ENCODE results near the gene ANKRD10.

The ANKRD10 gene

DNA sequence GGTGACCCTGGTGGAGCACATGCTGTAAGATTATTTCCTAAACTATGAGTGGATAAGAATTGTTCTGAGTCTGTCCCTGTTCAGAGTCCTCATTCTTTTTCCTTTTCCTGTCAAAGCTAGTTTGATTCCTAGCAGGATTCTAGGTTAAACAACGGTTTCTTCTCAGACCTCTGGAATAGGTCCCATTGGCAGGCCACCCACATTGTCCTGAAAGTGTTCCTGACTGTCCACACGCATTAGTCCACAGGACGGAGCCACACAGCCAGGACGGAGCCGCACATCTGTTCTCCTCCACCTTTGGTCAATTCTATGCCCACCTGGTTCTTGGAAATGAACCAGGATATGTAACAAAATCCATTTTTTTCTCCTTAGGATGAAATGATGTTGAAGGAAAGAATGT is 46.1 kb downstream of the ANKRD10 start:
- Histone ChIP-seq H3K79me2 (ENCODE audit: control insufficient read depth, low read length) (no peaks in the 10 kb centered on the region), H3K9me3 (ENCODE audit: control insufficient read depth, insufficient read depth, low read length) (no peaks in the 10 kb centered on the region), H3K4me1 (ENCODE audit: control insufficient read depth, low read length) (no peaks in the 10 kb centered on the region), H3K4me2 (ENCODE audit: low read length) (no peak overlapping the region), H3K27me3 (ENCODE audit: control insufficient read depth, low read length) (peaks cover 3% of the 10 kb centered on the region; the same call in 1 of the 2 replicates), H3K4me3 (ENCODE audit: low read length) (no peak overlapping the region), H3K27ac (ENCODE audit: low read depth, low read length) (no peak overlapping the region), H3K9me2 (replicated peaks; ENCODE audit: control insufficient read depth, low read length) (no peaks in the 10 kb centered on the region), H3K36me3 (ENCODE audit: control insufficient read depth, low read length) (no peaks in the 10 kb centered on the region), H3F3A (ENCODE audit: control insufficient read depth, insufficient read depth) (no peaks in the 10 kb centered on the region), H4K20me1 (ENCODE audit: control insufficient read depth, insufficient read depth, low read depth, low read length) (no peaks in the 10 kb centered on the region)
- no peak for TF ChIP-seq EZH2phosphoT487 (IDR thresholded peaks at IDR 0.05; ENCODE audit: borderline replicate concordance, low read length)
- TF ChIP-seq, protein P1, sequence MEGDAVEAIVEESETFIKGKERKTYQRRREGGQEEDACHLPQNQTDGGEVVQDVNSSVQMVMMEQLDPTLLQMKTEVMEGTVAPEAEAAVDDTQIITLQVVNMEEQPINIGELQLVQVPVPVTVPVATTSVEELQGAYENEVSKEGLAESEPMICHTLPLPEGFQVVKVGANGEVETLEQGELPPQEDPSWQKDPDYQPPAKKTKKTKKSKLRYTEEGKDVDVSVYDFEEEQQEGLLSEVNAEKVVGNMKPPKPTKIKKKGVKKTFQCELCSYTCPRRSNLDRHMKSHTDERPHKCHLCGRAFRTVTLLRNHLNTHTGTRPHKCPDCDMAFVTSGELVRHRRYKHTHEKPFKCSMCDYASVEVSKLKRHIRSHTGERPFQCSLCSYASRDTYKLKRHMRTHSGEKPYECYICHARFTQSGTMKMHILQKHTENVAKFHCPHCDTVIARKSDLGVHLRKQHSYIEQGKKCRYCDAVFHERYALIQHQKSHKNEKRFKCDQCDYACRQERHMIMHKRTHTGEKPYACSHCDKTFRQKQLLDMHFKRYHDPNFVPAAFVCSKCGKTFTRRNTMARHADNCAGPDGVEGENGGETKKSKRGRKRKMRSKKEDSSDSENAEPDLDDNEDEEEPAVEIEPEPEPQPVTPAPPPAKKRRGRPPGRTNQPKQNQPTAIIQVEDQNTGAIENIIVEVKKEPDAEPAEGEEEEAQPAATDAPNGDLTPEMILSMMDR (IDR thresholded peaks at IDR 0.05; ENCODE audit: low read depth, low read length, poor library complexity, severe bottlenecking) = no peak

DNA sequence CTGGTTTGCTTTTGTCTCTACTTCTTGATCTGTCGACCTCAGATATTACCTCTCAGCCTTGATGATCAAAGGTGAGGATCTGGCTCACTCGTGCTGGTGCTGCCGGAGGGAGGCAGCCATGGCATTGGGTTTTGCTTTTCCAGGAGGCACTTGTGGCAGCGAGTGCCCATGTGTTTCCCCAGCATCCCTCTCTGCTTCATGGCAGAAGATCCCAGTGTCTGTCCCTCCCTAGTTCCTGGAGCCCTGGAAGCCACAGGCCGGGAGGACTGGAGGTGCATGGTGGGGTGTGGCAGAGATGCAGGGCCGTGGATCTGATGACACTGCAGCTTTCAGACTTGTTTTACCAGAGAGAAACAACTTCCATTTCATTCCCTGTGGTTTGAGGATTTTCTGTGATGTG is 47.5 kb downstream of the ANKRD10 start:
- H3K4me1 ChIP-seq (ENCODE audit: control insufficient read depth, low read length) = no peaks in the 10 kb centered on the region
- peaks cover 3% of the 10 kb centered on the region; the same call in 1 of the 2 replicates for H3K27me3 ChIP-seq (ENCODE audit: control insufficient read depth, low read length)
- H3F3A ChIP-seq (ENCODE audit: control insufficient read depth, insufficient read depth) = no peaks in the 10 kb centered on the region
- no peaks in the 10 kb centered on the region for H3K36me3 ChIP-seq (ENCODE audit: control insufficient read depth, low read length)
- H3K27ac ChIP-seq (ENCODE audit: low read depth, low read length) = no peak overlapping the region
- H3K9me2 ChIP-seq (replicated peaks; ENCODE audit: control insufficient read depth, low read length) = no peaks in the 10 kb centered on the region
- no peak overlapping the region for H3K4me3 ChIP-seq (ENCODE audit: low read length)
- H3K79me2 ChIP-seq (ENCODE audit: control insufficient read depth, low read length) = no peaks in the 10 kb centered on the region
- no peaks in the 10 kb centered on the region for H4K20me1 ChIP-seq (ENCODE audit: control insufficient read depth, insufficient read depth, low read depth, low read length)
- no peak overlapping the region for H3K4me2 ChIP-seq (ENCODE audit: low read length)
- TF ChIP-seq EZH2phosphoT487 (IDR thresholded peaks at IDR 0.05; ENCODE audit: borderline replicate concordance, low read length) = no peak
- TF ChIP-seq, protein P1 (IDR thresholded peaks at IDR 0.05; ENCODE audit: low read depth, low read length, poor library complexity, severe bottlenecking) = no peak
- H3K9me3 ChIP-seq (ENCODE audit: control insufficient read depth, insufficient read depth, low read length) = no peaks in the 10 kb centered on the region

DNA sequence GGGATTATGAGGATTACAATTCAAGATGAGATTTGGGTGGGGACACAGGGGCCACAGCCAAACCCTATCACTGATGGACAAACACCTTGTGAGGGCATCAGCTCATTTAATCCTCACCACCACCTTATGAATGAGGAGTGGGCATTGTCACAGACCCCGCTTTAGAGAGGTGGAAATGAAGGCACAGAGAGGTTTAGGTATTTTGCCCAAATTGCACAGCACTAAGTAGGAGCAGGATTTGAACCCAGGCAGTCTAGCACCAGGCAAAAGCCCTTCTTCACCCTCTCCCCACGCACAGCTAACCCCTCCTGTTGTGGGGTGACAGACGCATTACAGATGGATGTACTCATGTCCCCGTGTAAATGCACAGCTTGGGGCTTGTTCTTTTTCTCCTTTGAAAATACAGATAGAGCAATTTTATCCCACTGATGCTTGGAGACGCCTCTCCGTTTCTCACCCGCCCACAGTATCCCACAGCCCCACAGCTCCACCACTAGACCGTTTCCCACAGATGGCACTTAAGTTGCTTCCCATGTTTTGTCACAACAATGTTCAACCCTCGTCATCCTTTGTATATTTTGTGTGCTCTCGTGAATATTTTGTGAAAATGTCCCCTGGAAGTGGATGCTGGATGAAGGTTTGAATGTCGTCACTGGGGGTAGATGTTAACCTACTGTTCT is 48.2 kb downstream of the ANKRD10 start:
- no peaks in the 10 kb centered on the region for H3K79me2 ChIP-seq (ENCODE audit: control insufficient read depth, low read length)
- no peaks in the 10 kb centered on the region for H3K9me2 ChIP-seq (replicated peaks; ENCODE audit: control insufficient read depth, low read length)
- H3K36me3 ChIP-seq (ENCODE audit: control insufficient read depth, low read length) = no peaks in the 10 kb centered on the region
- H4K20me1 ChIP-seq (ENCODE audit: control insufficient read depth, insufficient read depth, low read depth, low read length) = no peaks in the 10 kb centered on the region
- no peak overlapping the region for H3K4me2 ChIP-seq (ENCODE audit: low read length)
- H3K4me3 ChIP-seq (ENCODE audit: low read length) = no peak overlapping the region
- no peaks in the 10 kb centered on the region for H3K4me1 ChIP-seq (ENCODE audit: control insufficient read depth, low read length)
- H3F3A ChIP-seq (ENCODE audit: control insufficient read depth, insufficient read depth) = no peaks in the 10 kb centered on the region
- H3K9me3 ChIP-seq (ENCODE audit: control insufficient read depth, insufficient read depth, low read length) = no peaks in the 10 kb centered on the region
- peaks cover 3% of the 10 kb centered on the region; the same call in 1 of the 2 replicates for H3K27me3 ChIP-seq (ENCODE audit: control insufficient read depth, low read length)
- TF ChIP-seq, protein P1 (IDR thresholded peaks at IDR 0.05; ENCODE audit: low read depth, low read length, poor library complexity, severe bottlenecking) = no peak
- TF ChIP-seq EZH2phosphoT487 (IDR thresholded peaks at IDR 0.05; ENCODE audit: borderline replicate concordance, low read length) = no peak
- H3K27ac ChIP-seq (ENCODE audit: low read depth, low read length) = no peak overlapping the region
